GM12891 (cell line): ENCODE data around the gene SEC24B.

Source experiments
- POLR2A ChIP-seq: IDR thresholded peaks from 2 replicates; pipeline ENCODE4 v1.6.1; 2011; ENCODE audit warnings: low read depth, low read length, control low read depth
- POLR2AphosphoS5 ChIP-seq: IDR thresholded peaks from 2 replicates; pipeline ENCODE4 v1.6.1; 2011; ENCODE audit warnings: low read depth, low read length, control low read depth
- TAF1 ChIP-seq: IDR thresholded peaks from 2 replicates; pipeline ENCODE4 v1.6.1; 2011; ENCODE audit warnings: low read depth, low read length, control low read depth

DNA sequence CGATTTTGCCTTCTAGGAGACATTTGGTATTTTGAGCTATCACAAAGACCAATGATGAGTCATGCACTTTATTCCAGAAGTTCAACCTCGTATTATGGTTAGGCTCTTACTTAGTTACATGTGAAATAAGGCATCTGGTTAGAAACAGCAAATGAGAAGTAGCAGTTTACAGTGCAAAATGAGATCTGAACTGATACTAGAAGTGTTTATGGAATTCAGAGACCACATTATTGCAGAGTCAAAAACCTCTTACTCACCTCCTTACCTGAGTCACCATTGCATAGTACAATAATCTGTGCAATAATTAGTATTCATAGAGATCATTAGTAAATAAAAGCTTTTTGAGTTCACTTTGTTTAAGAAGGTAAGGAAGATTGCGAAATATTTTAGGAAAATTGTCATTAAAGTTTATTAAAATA, 38.7 kb downstream of the SEC24B start:
- TF ChIP-seq POLR2A (no peak), POLR2AphosphoS5 (no peak), TAF1 (no peak)
